Upper lobe of left lung (tissue), 6 donors: ENCODE data around the gene SSRP1. TPM values are rescaled to one million over a fixed set of nuclear protein-coding genes. Genes with fewer than 3 reads are reported as not detected.
"Not testable (repeated sequence)": the region's sequence is repeated elsewhere in the genome, so short reads cannot be mapped to it uniquely, and the experiment has no call there.

Experiments used
- ATAC-seq, 2 donors: fragments of 200-7000 bp; cut with Tn5 transposase; one replicate each; pipeline ENCODE4 v1.9.1; 2022; ENCODE audit warnings: mild to moderate bottlenecking in 2 of 2, moderate library complexity in 2 of 2; ENCODE audit not compliant: low FRiP score in 2 of 2
- DNase-seq, 2 donors: peaks; one replicate each; pipeline ENCODE4 v3.0.0-alpha.2; 2019 to 2020
- H3K27ac ChIP-seq, 4 donors: fragments of 200-600 bp; sonication (generic); one replicate each; pipeline ENCODE4 v1.5.1; 2016 to 2019
- H3K27me3 ChIP-seq, 4 donors: fragments of 200-600 bp; sonication (generic); one replicate each; pipeline ENCODE4 v1.5.1; 2017 to 2019
- H3K36me3 ChIP-seq, 4 donors: fragments of 200-600 bp; sonication (generic); one replicate each; pipeline ENCODE4 v1.5.1; 2016 to 2019
- H3K4me1 ChIP-seq, 4 donors: fragments of 200-600 bp; sonication (generic); one replicate each; pipeline ENCODE4 v1.5.1; 2018 to 2019
- H3K4me3 ChIP-seq, 4 donors: fragments of 200-600 bp; sonication (generic); one replicate each; pipeline ENCODE4 v1.5.1; 2017 to 2019; ENCODE audit warnings: mild to moderate bottlenecking in 2 of 4, moderate library complexity in 1 of 4
- H3K9me3 ChIP-seq, 4 donors: fragments of 200-600 bp; sonication (generic); one replicate each; pipeline ENCODE4 v1.5.1; 2018 to 2019
- EP300 ChIP-seq, 4 donors: sonication (generic); formaldehyde crosslinking; IDR thresholded peaks; one replicate each; pipeline ENCODE4 v1.5.1; 2017; ENCODE audit warnings: antibody characterized with exemption in 4 of 4, control low read depth in 2 of 4
- POLR2A ChIP-seq, 4 donors: fragments of 450-650 bp; IDR thresholded peaks; one replicate each; pipeline ENCODE4 v1.5.1; 2016 to 2017; ENCODE audit warnings: antibody characterized with exemption in 4 of 4, mild to moderate bottlenecking in 2 of 4
- POLR2AphosphoS5 ChIP-seq, 2 donors: sonication (generic); formaldehyde crosslinking; IDR thresholded peaks; one replicate each; pipeline ENCODE4 v1.5.1; 2017; ENCODE audit warnings: antibody characterized with exemption in 2 of 2
- WGBS, 2 donors: methylation state at CpG; one replicate each; pipeline ENCODE4 v1.1.5; 2017 to 2018; 5-methylcytosine and 5-hydroxymethylcytosine counted together
- total RNA-seq, 6 donors: library from RNA; depleted of rRNA in 4 of 6; stranded (reverse); fragments of >200 nt in 4 of 6; gene quantifications; one replicate each; pipeline versions ENCODE4 v1.1.0 to v1.2.1, GENCODE V29; 2016 to 2021
- TF ChIP-seq, protein P1 (sequence below), 6 experiments: fragments of 450-650 bp in 4 of 6; fragments of 200-600 bp in 2 of 6; sonication (generic) in 2 of 6; IDR thresholded peaks; one replicate each; pipeline ENCODE4 v1.5.1; 2016 to 2019; ENCODE audit warnings: antibody characterized with exemption in 6 of 6
- donor health status: DM: no; HTN: no; CAD: no; lungs with moderate emphysema.
- donor health status: DM: no; HTN: yes; CAD: no; lungs with severe emphysema.

The SSRP1 gene
- total RNA-seq, 6 donors from 2014 or later, result 48.2 to 89.6 (median 65.5) TPM

DNA sequence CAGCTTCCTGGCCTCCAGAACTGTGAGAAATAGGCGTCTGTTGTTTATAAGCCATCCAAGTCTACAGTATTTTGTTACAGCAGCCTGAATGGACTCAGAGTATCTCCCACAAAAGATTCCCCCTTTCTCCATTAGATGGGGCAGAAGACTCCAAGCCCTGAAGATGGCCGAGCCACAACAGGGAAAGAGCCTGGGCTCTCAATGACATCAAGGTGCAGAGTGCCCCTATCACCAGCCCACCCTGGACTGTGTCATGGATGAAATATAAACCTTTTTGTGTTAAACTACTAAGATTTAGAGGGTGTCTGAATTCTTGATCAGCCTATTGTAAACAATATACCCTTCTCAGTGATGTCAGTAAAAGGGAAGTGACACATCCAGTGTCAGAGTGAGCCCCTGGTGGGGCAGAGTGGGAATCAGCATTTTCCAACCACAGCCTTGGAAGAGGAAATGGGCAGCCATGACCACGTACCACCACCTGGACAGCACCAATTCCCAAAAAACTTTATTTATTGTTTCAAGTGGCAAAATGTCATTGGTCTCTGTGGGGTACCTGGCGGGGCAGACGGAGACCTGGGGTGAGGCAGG is 36.4 kb downstream of the SSRP1 start:
- no peak overlapping the region for H3K4me3 ChIP-seq
- ATAC-seq (no peak), DNase-seq (no peak)
- 92 to 97% methylated on average over 5 of the region's 5 CpGs for WGBS, 2 donors
- TF ChIP-seq, protein P1, sequence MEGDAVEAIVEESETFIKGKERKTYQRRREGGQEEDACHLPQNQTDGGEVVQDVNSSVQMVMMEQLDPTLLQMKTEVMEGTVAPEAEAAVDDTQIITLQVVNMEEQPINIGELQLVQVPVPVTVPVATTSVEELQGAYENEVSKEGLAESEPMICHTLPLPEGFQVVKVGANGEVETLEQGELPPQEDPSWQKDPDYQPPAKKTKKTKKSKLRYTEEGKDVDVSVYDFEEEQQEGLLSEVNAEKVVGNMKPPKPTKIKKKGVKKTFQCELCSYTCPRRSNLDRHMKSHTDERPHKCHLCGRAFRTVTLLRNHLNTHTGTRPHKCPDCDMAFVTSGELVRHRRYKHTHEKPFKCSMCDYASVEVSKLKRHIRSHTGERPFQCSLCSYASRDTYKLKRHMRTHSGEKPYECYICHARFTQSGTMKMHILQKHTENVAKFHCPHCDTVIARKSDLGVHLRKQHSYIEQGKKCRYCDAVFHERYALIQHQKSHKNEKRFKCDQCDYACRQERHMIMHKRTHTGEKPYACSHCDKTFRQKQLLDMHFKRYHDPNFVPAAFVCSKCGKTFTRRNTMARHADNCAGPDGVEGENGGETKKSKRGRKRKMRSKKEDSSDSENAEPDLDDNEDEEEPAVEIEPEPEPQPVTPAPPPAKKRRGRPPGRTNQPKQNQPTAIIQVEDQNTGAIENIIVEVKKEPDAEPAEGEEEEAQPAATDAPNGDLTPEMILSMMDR (IDR thresholded peaks at IDR 0.05), result no peak
- TF ChIP-seq EP300 (IDR thresholded peaks at IDR 0.05) (no peak), POLR2A (IDR thresholded peaks at IDR 0.05) (no peak), POLR2AphosphoS5 (IDR thresholded peaks at IDR 0.05) (no peak)
- peaks cover 29 to 76% (median 52%) of the 10 kb centered on the region in 4 donors for H3K36me3 ChIP-seq
- peaks cover 0 to 15% (median 8%) of the 10 kb centered on the region in 4 donors for H3K9me3 ChIP-seq
- no peak overlapping the region for H3K27ac ChIP-seq
- H3K27me3 ChIP-seq, result no peaks in the 10 kb centered on the region
- H3K4me1 ChIP-seq, result peaks cover 8 to 28% (median 19%) of the 10 kb centered on the region in 4 donors

DNA sequence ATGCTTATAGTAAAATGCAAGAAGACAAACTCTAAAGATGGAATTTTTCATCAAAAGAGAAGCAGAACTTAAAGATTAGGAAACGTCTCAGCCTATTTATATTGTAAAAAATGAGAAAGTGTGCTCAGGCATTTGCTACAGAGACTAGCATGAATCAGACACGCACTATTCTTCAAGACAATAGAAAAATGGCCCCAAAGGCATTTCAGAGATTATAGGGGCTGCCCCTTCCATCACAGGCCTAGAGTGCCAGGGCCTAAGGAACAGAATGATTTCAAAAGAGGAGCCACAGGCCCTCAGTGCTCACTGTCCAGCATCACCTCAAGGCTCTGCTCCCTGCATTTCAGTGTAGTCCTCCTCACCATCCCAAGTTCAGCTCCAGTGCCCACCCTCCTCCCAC is 38.5 kb downstream of the SSRP1 start:
- TF ChIP-seq POLR2A (IDR thresholded peaks at IDR 0.05) (no peak), POLR2AphosphoS5 (IDR thresholded peaks at IDR 0.05) (no peak), EP300 (IDR thresholded peaks at IDR 0.05) (no peak)
- TF ChIP-seq, protein P1 (IDR thresholded peaks at IDR 0.05), result no peak
- no peak for DNase-seq
- no peaks in the 10 kb centered on the region for H3K27me3 ChIP-seq
- H3K4me1 ChIP-seq, result peaks cover 2 to 30% (median 13%) of the 10 kb centered on the region in 4 donors
- no peak overlapping the region for H3K27ac ChIP-seq
- H3K9me3 ChIP-seq, result peaks cover 0 to 15% (median 8%) of the 10 kb centered on the region in 4 donors
- no peak for ATAC-seq
- WGBS, 2 donors, result 86 to 95% methylated on average over 2 of the region's 2 CpGs
- H3K36me3 ChIP-seq, result peaks cover 28 to 57% (median 42%) of the 10 kb centered on the region in 4 donors
- no peak overlapping the region for H3K4me3 ChIP-seq

DNA sequence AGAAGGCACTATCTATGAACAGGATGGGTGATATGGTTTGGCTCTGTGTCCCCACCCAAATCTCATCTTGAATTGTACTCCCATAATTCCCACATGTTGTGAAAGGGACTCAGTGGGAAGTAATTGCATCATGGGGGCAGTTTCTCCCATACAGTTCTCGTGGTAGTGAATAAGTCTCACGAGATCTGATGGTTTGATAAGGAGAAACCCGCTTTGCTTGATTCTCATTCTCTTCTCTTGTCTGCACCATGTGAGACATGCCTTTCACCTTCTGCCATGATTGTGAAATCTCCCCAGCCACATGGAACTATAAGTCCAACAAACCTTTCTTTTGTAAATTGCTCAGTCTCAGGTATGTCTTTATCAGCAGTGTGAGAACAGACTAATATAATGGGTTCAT is 39.5 kb downstream of the SSRP1 start:
- H3K9me3 ChIP-seq, result peaks cover 0 to 15% (median 8%) of the 10 kb centered on the region in 4 donors
- H3K27ac ChIP-seq, result peak overlapping the region in 3 of 4 donors; percentile 67 to 73 (median 72)

DNA sequence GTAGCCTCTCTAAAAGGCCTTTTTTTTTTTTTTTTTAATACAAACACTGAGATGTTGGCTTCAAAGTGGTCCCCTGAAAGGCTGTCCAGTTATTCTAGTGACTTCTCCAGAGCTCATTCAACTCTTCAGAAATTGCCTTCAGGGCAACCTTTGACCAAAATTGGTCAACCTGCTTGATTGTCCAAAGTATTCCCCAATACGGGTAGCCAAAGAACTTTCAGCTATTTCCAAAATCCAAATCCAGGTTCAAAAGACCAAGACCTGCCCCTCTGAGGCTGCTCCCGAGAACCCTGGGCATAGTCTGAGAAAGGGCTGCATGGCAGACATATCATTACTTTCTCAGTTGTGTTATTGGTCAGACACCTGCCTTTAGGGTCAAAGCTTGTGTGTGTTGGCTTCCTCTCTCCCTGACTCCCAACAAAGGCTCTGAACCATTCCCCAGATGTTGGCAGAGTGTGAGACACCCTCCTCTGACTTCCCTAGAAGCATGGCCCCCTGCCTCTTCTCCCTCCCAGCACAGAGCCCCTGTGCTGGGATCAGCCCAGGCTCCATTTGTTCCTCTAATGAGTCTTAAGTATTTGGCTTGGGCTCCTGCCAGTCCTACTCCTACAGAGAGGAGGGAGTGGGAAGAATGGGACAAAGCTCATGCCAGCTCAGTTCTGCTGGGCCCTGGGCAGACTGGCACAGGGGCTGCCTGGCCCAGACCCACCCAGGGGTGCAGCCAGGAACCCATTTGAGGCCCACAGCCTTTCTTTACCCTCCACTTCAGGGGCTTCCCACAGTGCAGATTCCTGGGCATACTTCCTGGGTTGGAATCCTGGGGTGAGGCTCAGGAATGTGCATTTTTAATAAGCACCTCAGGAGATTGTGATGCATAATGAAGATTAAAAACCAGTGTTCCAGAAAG is 41.2 kb downstream of the SSRP1 start:
- TF ChIP-seq POLR2AphosphoS5 (IDR thresholded peaks at IDR 0.05) (peak in 1 of 2 donors; percentile 27), POLR2A (IDR thresholded peaks at IDR 0.05) (no peak)
- TF ChIP-seq, protein P1 (IDR thresholded peaks at IDR 0.05), result no peak
- Histone ChIP-seq H3K27me3 (no peaks in the 10 kb centered on the region), H3K4me3 (no peak overlapping the region), H3K4me1 (peaks cover 3 to 30% (median 14%) of the 10 kb centered on the region in 4 donors), H3K9me3 (peaks cover 0 to 7% (median 4%) of the 10 kb centered on the region in 4 donors), H3K27ac (peak overlapping the region; percentile 63 to 73 (median 70)), H3K36me3 (peaks cover 6 to 29% (median 14%) of the 10 kb centered on the region in 4 donors)
- whole genome bisulfite sequencing, 2 donors, result 59 to 100% methylated on average over 1 to 2 of the region's 2 CpGs
- ATAC-seq, result peak; percentile 45 to 80
- DNase-seq, result peak; percentile 33 to 83

More for the DNA sequence above, 39.5 kb downstream of the SSRP1 start:
- not testable (repeated sequence) for H3K4me3 ChIP-seq, H3K27me3 ChIP-seq, DNase-seq, ATAC-seq
- H3K36me3 ChIP-seq, result peaks cover 20 to 47% (median 32%) of the 10 kb centered on the region in 4 donors
- peaks cover 2 to 30% (median 13%) of the 10 kb centered on the region in 4 donors for H3K4me1 ChIP-seq
- WGBS, 2 donors, result 82 to 84% methylated on average over 3 of the region's 3 CpGs

DNA sequence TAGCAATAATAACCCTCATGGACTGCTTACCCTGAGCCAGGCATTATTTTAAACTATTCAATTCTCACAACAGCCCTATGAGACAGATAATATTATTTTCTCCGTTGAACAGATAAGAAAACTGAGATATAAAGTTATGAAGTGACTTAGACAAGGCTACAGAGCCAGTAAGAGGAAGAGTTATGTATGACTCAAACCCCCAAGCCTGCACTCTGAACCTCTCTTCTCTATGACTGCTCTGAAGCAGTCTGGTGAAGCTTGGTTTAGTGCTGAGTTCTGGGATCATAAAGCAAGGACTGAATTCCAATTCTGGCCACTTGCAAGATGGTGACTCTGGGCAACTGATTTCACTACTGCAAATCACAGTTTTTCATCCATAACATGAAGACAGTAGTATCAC is 45.4 kb downstream of the SSRP1 start:
- Histone ChIP-seq H3K9me3 (no peaks in the 10 kb centered on the region), H3K27ac (no peak overlapping the region), H3K4me1 (peaks cover 9 to 25% (median 19%) of the 10 kb centered on the region in 4 donors), H3K36me3 (no peaks in the 10 kb centered on the region), H3K27me3 (no peaks in the 10 kb centered on the region), H3K4me3 (no peak overlapping the region)
- WGBS, 2 donors, result 82 to 83% methylated on average over 1 of the region's 1 CpG
- TF ChIP-seq POLR2A (IDR thresholded peaks at IDR 0.05) (no peak), POLR2AphosphoS5 (IDR thresholded peaks at IDR 0.05) (no peak), EP300 (IDR thresholded peaks at IDR 0.05) (no peak)
- TF ChIP-seq, protein P1 (IDR thresholded peaks at IDR 0.05), result no peak
- DNase-seq (no peak), ATAC-seq (no peak)
